Stimulated activated naive B cell treated with anti-CD40 and anti-IgM and Interleukin-4, amounts not matched to agents 10 μg/mL and 1 μg/mL and 100 μg/mL, for 72 hours (primary cell): ENCODE results near the gene CCDC177.

Source experiments
- ATAC-seq, 2 donors: fragments of 150-1000 bp; cut with Tn5 transposase; replicated peaks; 2 replicates each; pipeline ENCODE4 v1.10.0; 2021; ENCODE audit warnings: moderate library complexity in 1 of 2
- DNase-seq: peaks from one replicate; pipeline ENCODE4 v3.0.0; 2021
- H3K27ac Mint-ChIP-seq: one replicate; pipeline ENCODE4 v1.8.0; 2022; ENCODE audit warnings: mild to moderate bottlenecking, mixed read lengths
- H3K27me3 Mint-ChIP-seq, 2 donors: one replicate each; pipeline ENCODE4 v1.8.0; 2022; ENCODE audit warnings: mixed read lengths in 2 of 2
- H3K36me3 Mint-ChIP-seq, 2 donors: one replicate each; pipeline ENCODE4 v1.8.0; 2022; ENCODE audit warnings: mixed read lengths in 2 of 2, mild to moderate bottlenecking in 1 of 2
- H3K4me1 Mint-ChIP-seq, 2 donors: one replicate each; pipeline ENCODE4 v1.8.0; 2022; ENCODE audit warnings: mixed read lengths in 2 of 2, mild to moderate bottlenecking in 1 of 2
- H3K4me3 Mint-ChIP-seq, 2 donors: one replicate each; pipeline ENCODE4 v1.8.0; 2022; ENCODE audit warnings: mild to moderate bottlenecking in 2 of 2, mixed read lengths in 2 of 2, moderate library complexity in 1 of 2
- H3K9me3 Mint-ChIP-seq, 2 donors: one replicate each; pipeline ENCODE4 v1.8.0; 2022; ENCODE audit warnings: mixed read lengths in 2 of 2, mild to moderate bottlenecking in 1 of 2

CCDC177 gene

DNA sequence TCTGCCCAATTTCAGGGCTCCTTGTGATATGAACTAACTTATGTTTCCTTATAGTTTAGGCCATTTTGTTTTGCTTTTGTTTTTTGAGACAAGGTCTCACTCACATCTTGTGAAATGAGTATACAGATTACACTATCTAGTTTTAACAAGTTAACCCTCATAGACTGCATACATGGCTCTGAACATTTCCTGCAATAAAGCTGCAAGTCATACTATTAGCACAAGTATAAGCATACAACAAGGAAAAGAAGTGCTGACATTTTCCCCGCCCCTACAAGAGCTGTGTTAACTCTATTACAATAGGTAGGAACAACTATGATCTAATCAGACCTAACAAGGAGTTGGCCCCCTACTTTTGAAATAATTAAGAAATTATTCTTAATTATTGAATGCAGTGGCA is 35.9 kb downstream of the CCDC177 start:
- no peak overlapping the region for H3K27ac Mint-ChIP-seq
- H3K27me3 Mint-ChIP-seq, result peaks cover 35 to 55% of the 10 kb centered on the region in 2 donors
- no peak overlapping the region for H3K4me3 Mint-ChIP-seq
- H3K9me3 Mint-ChIP-seq, result no peaks in the 10 kb centered on the region
- no peak for DNase-seq
- no peaks in the 10 kb centered on the region for H3K36me3 Mint-ChIP-seq
- ATAC-seq, result no peak
- H3K4me1 Mint-ChIP-seq, result peaks cover 3 to 4% of the 10 kb centered on the region in 2 donors

- H3K4me1 Mint-ChIP-seq, result no peaks in the 10 kb centered on the region
- H3K27me3 Mint-ChIP-seq, result peaks cover 42 to 53% of the 10 kb centered on the region in 2 donors
- no peaks in the 10 kb centered on the region for H3K36me3 Mint-ChIP-seq
- no peak overlapping the region for H3K4me3 Mint-ChIP-seq
- ATAC-seq, result no peak
- no peak overlapping the region for H3K27ac Mint-ChIP-seq
- DNase-seq, result no peak
- H3K9me3 Mint-ChIP-seq, result no peaks in the 10 kb centered on the region
These were observed 36.8 kb downstream of the CCDC177 start for GRCh38 chr14:69537900-69538299.

DNA sequence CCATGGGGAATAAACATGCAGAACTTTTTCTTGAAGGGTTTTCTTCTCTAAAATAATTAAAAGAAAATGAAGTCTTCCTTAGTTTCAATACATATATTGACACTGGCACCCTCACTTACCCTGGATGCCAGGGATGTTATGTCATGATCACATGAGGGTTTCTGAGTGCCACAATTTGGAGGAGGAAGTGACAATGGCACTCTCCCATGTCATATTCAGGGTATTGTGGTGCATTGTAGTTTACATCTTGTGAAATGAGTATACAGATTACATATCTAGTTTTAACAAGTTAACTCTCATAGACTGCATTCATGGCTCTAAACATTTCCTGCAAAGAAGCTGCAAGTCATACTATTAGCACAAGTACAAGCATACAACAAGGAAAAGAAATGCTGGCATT is 37.7 kb downstream of the CCDC177 start:
- Mint-ChIP-seq H3K27me3 (peaks cover 43 to 50% of the 10 kb centered on the region in 2 donors), H3K9me3 (no peaks in the 10 kb centered on the region), H3K4me3 (no peak overlapping the region), H3K27ac (no peak overlapping the region), H3K36me3 (no peaks in the 10 kb centered on the region), H3K4me1 (no peaks in the 10 kb centered on the region)
- ATAC-seq (no peak), DNase-seq (no peak)

DNA sequence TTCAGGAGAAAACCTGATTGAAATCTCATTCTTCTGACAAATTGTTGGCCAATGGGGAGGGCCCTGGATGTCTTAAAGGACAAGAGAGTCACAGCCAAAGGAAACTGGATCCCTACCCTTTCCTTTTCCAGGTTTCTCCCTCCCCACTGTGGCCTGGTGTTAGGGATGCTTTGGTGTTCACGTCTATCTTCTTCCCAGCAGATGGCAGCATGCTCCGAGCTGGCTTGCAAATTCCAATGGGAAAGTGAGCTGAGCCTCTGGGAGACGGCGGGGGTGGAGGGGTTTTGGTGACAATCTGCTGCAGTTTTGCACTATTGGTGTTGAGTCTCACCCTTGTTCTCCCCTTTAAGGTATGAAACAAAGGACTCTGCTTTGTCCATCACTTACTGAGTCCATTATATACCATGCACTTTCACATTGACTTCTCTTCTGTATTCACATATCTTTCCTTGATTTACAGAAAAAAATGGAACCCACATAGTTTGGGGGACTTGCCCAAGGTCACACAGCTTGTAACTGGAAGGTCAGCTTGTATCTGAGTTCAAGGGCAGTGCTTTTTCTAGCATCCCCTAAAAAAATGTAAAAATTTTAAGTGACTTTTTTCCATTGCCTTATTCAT is 39.3 kb downstream of the CCDC177 start:
- Mint-ChIP-seq H3K27ac (no peak overlapping the region), H3K36me3 (no peaks in the 10 kb centered on the region), H3K4me3 (no peak overlapping the region), H3K4me1 (no peaks in the 10 kb centered on the region), H3K9me3 (no peaks in the 10 kb centered on the region), H3K27me3 (peaks cover 43 to 52% of the 10 kb centered on the region in 2 donors)
- DNase-seq (no peak), ATAC-seq (no peak)

DNA sequence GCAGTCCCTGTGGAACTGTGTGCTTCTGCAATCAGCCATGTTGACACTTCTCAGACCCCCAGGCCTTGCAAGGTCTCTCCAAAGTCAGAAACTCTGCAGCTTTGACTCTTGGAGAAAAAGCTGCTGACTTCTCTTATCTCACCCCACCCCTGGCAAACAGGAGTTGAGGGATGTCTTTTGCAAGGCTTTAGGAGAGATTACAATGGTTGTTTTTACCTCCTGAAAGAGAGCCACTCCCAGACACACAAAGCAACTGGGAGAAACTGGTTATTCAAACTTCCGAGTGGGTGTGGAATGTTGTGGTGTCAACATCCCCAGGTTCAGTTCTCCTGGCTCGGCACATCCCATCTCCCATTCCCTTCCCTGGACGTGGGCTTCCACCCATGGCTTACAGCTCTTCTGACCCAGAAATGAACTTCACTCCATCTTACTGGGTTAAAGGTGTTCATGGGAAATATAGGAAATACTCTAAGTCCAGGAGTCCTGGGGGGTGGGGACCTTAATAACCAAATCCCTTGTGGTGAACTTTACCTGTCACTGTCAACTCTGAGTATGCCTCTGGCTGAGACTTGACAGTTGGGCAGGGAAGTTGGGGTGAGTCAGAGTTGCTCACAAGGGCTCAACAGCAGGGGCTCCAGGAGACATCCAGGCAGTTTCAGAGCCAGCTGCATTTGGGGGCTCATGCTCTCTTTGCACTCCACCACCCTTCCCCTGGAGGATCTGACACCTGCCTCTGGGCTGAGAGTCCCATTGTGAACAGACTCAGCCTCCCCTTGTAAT is 41.9 kb downstream of the CCDC177 start:
- no peaks in the 10 kb centered on the region for H3K36me3 Mint-ChIP-seq
- peaks cover 42 to 49% of the 10 kb centered on the region in 2 donors for H3K27me3 Mint-ChIP-seq
- DNase-seq (no peak), ATAC-seq (no peak)
- no peaks in the 10 kb centered on the region for H3K4me1 Mint-ChIP-seq
- no peak overlapping the region for H3K27ac Mint-ChIP-seq
- H3K9me3 Mint-ChIP-seq, result no peaks in the 10 kb centered on the region
- H3K4me3 Mint-ChIP-seq, result no peak overlapping the region

DNA sequence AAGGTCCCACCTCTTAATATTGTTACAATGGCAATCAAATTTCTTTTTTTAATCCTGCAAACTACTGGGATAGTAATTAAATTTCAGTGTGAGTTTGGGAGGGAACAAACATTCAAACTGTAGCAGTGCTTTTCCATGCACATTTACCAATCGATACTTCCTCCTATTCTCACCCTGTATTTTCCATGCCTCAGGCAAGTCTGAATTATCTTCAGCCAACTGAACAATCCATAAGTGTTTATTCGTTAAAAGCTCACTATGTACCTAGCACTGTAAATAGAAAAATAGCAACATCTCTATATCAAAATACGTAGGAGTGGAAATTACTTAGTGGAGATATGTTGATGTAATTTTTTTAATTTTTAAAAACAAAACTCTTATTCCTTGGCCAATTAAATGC is 43.5 kb downstream of the CCDC177 start:
- Mint-ChIP-seq H3K27me3 (peaks cover 36 to 55% of the 10 kb centered on the region in 2 donors), H3K4me3 (no peak overlapping the region), H3K36me3 (no peaks in the 10 kb centered on the region), H3K4me1 (no peaks in the 10 kb centered on the region), H3K9me3 (no peaks in the 10 kb centered on the region), H3K27ac (no peak overlapping the region)
- ATAC-seq (no peak), DNase-seq (no peak)

- DNase-seq (no peak), ATAC-seq (no peak)
- Mint-ChIP-seq H3K4me3 (no peak overlapping the region), H3K27me3 (peaks cover 27 to 44% of the 10 kb centered on the region in 2 donors), H3K36me3 (no peaks in the 10 kb centered on the region), H3K27ac (no peak overlapping the region), H3K9me3 (no peaks in the 10 kb centered on the region), H3K4me1 (no peaks in the 10 kb centered on the region)
These were observed 44.6 kb downstream of the CCDC177 start for GRCh38 chr14:69530095-69530494.

DNA sequence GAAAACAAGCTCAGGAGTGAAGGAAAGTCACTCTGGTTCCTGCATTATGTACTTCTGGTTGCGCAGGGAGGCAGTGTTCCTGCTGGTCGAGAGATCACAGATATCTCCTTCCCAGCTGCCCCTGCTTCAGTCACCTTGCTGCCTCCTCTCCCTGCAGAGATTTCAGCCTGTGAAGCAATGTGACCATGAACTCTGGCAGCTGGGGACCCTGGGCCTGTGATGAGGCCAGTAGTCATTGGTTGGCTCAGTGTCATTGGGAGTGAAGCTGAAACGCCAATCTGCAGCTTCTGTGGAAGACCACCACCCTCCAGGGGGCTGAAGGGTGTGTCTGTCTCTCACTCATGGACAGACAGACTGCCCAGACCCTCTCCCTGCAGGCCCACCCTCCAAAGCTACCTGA is 45.1 kb downstream of the CCDC177 start:
- DNase-seq, result no peak
- Mint-ChIP-seq H3K27ac (no peak overlapping the region), H3K4me3 (no peak overlapping the region), H3K4me1 (no peaks in the 10 kb centered on the region), H3K9me3 (no peaks in the 10 kb centered on the region), H3K27me3 (peaks cover 22 to 39% of the 10 kb centered on the region in 2 donors), H3K36me3 (no peaks in the 10 kb centered on the region)
- no peak for ATAC-seq

DNA sequence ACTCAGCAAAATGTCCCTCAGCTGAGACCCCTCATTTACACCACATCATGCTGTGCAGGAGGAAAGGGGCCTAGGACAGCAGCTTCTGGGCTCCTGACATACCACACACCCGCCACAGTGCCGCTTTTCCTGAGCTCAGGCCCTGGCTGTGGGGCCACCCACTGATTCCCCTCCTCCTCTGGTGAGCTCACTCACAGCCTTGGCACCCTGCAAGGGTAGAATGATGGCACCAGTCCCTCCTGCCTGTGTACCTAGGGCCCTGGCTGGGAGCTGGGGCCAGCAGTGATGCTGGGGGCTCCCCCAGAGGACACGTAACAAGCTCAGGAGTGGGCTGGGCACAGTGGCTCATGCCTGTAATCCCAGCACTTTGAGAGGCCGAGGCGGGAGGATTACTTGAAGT is 45.7 kb downstream of the CCDC177 start:
- Mint-ChIP-seq H3K27ac (no peak overlapping the region), H3K4me1 (no peaks in the 10 kb centered on the region), H3K9me3 (no peaks in the 10 kb centered on the region), H3K27me3 (peaks cover 22 to 37% of the 10 kb centered on the region in 2 donors), H3K36me3 (no peaks in the 10 kb centered on the region), H3K4me3 (no peak overlapping the region)
- DNase-seq (no peak), ATAC-seq (no peak)

DNA sequence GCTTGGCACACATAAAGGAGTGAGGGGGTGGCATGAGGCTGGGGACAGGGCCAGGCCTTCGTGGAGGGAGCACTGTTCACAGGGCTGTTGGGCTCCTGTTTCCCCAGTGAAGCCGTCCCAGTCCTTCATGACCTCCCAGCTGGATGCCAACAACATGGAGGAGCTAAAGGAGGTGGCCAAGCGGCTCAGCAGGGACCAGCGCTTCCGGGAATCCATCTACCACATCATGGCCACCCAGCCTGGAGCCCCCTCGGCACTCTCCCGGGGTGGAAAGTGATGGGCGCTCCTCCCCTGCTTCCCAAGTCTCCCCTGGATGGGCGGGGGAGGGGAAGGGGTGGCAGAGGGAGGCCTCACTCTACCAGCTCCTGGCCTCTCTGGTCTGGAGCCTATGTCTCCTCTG is 46.5 kb downstream of the CCDC177 start:
- H3K27me3 Mint-ChIP-seq, result peaks cover 17 to 32% of the 10 kb centered on the region in 2 donors
- no peaks in the 10 kb centered on the region for H3K4me1 Mint-ChIP-seq
- ATAC-seq (no peak), DNase-seq (no peak)
- H3K27ac Mint-ChIP-seq, result no peak overlapping the region
- no peaks in the 10 kb centered on the region for H3K9me3 Mint-ChIP-seq
- H3K4me3 Mint-ChIP-seq, result no peak overlapping the region
- H3K36me3 Mint-ChIP-seq, result no peaks in the 10 kb centered on the region

DNA sequence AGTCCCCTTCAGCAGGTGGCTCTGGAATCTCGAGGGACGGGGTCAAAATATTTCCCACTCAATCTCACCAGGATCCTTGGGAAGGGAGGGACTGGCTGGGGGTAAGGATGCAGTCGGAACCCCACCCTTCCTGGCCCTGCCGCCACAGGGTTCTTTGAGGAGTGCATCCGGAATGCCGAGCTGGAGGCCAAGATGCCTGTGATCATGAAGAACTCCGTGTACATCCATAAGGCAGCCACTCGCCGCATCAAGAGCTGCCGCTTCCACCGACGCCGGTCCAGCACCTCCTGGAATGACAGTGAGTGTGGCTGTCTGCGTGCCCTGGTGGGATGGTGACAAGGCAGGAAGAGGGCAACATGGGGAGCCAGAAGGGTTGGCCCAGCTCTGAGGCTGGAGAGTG is 47.0 kb downstream of the CCDC177 start:
- H3K36me3 Mint-ChIP-seq, result no peaks in the 10 kb centered on the region
- no peaks in the 10 kb centered on the region for H3K9me3 Mint-ChIP-seq
- H3K27ac Mint-ChIP-seq, result no peak overlapping the region
- H3K4me3 Mint-ChIP-seq, result no peak overlapping the region
- DNase-seq, result no peak
- peaks cover 13 to 29% of the 10 kb centered on the region in 2 donors for H3K27me3 Mint-ChIP-seq
- H3K4me1 Mint-ChIP-seq, result no peaks in the 10 kb centered on the region
- no peak for ATAC-seq

- Mint-ChIP-seq H3K27ac (no peak overlapping the region), H3K4me1 (no peaks in the 10 kb centered on the region), H3K27me3 (peaks cover 21 to 29% of the 10 kb centered on the region in 2 donors), H3K9me3 (no peaks in the 10 kb centered on the region), H3K36me3 (no peaks in the 10 kb centered on the region), H3K4me3 (no peak overlapping the region)
- ATAC-seq (no peak), DNase-seq (no peak)
These were observed 48.8 kb downstream of the CCDC177 start for GRCh38 chr14:69525896-69526295.

- no peak for DNase-seq
- Mint-ChIP-seq H3K4me1 (no peaks in the 10 kb centered on the region), H3K27me3 (peaks cover 19 to 46% of the 10 kb centered on the region in 2 donors), H3K9me3 (no peaks in the 10 kb centered on the region), H3K36me3 (no peaks in the 10 kb centered on the region), H3K27ac (no peak overlapping the region), H3K4me3 (no peak overlapping the region)
- ATAC-seq, result no peak
These were observed 52.6 kb downstream of the CCDC177 start for GRCh38 chr14:69522026-69522425.
